ENCODE measurements around the gene INPP5A.
"Not testable (repeated sequence)": the region's sequence is repeated elsewhere in the genome, so short reads cannot be mapped to it uniquely, and the experiment has no call there.

The INPP5A gene

GRCh38 chr10:132565516-132566209, 28.1 kb downstream of the INPP5A start:
- DNase-seq = no peak

- no peak for DNase-seq
Measured at GRCh38 chr10:132566892-132567291, 29.3 kb downstream of the INPP5A start.

DNA sequence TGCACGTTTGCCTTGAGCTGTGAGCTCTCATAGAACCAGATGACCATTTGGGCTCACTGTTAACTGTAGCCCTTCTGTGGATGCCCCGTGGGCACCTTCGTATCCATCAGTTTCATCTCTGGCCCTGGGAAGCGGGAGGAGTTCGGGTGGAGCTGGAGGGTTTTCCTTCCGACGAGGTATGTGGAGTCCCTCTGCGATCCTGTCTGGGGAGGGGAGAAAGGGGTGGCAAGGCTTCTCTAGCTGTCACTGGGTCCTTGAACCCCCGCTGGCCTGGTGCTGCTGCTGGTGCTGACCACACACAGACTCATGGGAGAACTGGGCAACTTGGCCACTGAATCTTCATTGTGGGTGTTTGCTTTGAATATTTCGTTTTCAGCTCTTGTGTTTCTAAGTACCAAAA, 32.7 kb downstream of the INPP5A start:
- DNase-seq = no peak

GRCh38 chr10:132570771-132571649, 33.4 kb downstream of the INPP5A start:
- DNase-seq = no peak

DNA sequence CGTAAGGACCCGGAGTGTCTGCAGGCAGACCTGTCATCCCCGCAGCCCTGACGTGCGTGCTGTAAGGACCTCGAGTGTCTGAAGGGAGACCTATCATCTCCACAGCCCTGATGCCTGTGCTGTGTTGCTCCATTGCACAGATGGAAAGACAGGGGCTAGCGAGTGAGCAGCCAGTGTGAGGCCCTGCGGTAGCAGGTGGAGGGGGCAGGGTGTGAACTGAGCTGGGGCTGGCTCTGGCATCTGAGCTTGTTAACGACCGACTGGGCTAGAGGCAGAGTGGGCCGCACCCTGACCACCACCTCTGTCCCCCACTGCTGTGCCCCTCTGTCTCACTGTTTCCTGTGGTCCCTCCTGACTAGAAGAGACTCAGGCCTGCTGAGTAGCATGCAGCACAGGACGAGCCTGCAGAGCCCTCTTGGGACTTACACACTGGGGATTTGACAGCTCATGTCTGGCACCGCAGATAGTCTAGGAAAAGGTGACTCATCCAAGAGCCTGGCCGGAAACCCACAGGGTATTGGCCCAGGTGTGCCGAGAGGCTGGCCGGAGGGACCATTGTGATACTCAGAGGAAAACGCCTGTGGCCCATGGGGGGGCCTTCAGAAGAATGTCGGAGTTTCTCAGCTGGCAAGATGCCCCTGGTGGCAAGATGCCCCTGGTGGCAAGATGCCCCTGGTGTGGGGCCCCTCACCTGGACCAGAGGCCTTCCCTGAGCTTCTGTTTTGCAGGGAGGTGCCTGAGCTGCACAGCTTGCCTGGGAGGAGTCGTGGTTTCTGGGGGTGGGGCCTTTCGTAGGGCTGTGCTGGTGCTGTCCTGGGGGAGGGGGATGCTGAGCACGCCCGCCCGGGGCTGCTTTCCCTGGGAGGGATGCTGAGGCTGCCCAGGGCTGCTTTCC, 34.3 kb downstream of the INPP5A start:
- DNase-seq = peak; percentile 71 to 82

- no peak for DNase-seq
Measured at GRCh38 chr10:132572545-132572937, 35.0 kb downstream of the INPP5A start.

GRCh38 chr10:132572946-132573345, 35.4 kb downstream of the INPP5A start:
- not testable (repeated sequence) for DNase-seq

DNA sequence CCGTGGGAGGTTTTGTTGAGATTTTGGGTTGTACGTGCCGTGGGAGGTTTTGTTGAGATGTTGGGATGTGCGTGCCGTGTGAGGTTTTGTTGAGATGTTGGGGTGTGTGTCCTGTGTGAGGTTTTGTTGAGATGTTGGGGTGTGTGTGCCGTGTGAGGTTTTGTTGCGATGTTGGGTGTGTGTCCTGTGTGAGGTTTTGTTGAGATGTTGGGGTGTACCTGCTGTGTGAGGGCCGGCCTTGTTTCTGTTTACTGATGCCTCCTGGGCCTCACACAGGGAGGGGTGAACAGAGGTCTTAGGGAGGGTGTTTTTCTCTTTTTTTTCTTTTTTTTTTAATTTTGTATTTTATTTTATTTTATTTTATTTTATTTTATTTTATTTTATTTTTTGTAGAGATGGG, 36.7 kb downstream of the INPP5A start:
- no peak for DNase-seq

DNA sequence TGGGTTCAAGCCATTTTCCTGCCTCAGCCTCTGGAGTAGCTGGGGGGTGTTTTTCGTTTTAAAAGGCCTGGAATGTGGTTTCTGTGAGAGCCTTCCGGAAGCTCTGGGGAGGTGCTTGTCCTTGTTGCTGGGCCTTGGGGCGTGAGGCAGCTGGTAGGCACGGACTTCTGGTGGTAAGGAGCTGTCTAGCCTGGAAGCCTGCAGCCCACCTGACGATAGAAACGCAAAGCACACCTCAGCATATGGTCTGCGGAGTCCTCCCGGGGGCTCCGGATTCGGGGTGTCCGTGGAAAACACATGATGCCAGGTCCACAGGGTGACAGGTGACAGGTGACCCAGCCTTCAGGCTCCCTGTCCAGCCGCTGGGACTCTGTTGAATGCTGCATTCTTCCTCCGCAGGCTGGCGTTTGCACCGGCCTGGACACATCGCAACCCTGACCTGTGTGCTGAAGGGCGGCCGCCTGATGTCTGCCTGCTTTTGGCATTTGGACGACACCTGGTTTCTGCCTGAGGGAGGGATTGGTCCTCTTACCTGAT, 37.3 kb downstream of the INPP5A start:
- no peak for DNase-seq

DNA sequence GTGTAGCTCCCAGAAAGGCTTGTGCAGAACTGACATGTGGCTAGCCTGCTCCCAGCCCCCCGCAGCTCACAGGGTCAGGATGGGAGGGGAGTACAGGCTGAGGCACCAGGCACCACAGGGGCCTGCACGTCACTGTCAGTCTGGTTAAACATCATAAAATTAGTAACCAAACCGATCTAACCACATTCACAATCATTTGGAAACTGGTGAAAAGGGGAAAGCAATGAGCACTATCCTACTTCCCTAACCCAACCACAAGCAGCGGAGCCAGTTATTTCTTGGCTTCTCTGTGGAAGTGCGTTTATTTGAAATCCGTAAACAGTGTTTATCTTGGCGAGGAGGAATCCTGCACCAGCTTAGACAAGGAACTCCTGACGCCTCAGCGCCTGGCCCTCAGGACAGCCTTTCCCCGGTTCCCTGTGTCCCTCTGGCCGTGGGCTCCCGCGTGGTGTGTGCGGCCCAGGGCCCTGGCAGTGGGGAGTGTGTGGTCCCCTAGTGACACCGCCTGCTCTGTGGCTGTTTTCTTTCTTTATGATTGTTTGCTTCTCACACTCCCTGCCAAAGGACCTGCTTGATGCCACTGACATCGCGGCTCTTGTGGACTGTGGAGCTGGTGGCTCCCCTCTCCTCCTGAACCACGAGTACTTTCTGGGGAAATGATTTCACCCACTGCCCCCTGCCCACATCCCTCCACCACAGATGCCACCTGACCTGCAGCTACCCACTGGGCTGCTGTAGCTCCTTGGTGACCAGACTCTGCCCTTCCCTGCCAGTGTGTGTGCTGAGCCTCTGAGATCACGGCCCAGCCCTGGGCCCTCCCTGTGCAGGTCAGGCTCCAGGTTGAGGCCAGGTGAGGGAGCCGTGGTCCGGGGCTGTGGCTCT, 38.0 kb downstream of the INPP5A start:
- DNase-seq = peak; percentile 43 to 50

DNA sequence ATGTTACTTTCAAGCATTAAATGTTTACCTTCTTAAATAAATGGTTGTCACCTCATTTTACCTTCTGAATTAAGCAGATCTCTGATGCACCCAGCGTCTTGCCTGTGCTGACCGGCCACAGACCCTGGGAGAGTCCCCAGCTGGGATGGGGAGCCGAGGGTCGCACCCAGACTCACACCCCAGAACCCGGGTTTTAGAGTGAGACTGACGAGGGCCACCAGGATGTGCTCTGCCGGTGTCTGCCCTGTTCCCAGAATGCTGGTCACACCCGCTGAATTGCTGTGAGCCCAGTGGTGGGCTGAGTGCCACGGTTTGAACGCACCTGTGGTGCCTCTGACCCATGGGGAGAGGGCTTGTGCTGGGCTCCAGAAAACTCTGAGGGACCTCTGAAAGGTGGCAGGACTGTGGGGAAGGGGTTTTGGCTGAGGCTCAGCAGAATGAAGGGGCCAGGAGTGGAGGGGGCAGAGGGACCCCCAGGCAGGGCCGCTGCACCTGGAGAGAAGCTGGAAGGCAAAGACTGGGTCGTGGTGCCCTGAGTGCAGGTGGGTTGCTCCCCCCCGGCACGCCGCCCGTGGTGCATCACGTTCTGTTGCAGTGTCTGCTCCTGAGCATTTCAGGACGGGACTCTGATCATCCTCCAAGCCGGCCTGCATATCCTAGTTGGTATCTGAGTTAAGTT, 39.2 kb downstream of the INPP5A start:
- no peak for DNase-seq

DNA sequence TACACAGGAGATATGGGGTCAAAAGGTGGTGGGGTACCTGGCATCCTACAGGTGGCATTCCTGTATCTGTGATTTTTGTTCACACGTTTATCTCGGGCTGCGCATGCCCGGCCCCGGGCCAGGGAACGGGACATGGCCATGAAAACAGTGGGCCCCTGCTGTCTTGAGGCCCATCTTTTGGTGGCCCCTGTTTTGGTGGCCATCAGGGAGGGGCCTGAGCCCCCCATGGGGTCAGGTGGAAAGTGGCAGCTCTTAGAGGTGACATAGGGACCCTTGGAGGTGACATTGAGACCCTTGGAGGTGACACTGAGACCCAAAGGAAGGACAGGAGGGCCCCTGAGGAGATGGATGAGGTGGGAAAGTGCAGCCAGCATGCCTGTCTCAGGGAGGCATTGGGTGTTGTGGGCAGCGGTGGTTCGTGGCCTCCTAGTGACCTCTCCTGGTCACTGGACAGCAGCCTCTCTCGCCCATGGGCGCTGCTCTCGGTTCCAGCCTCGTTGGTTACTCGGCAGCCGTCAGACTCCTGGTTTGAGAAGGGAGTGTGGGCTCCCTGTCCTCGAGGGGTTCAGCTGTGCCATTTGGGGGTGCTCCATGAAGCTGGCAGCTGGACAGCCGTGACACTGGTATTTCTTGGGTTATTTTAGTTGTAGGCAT, 39.9 kb downstream of the INPP5A start:
- no peak for DNase-seq

DNA sequence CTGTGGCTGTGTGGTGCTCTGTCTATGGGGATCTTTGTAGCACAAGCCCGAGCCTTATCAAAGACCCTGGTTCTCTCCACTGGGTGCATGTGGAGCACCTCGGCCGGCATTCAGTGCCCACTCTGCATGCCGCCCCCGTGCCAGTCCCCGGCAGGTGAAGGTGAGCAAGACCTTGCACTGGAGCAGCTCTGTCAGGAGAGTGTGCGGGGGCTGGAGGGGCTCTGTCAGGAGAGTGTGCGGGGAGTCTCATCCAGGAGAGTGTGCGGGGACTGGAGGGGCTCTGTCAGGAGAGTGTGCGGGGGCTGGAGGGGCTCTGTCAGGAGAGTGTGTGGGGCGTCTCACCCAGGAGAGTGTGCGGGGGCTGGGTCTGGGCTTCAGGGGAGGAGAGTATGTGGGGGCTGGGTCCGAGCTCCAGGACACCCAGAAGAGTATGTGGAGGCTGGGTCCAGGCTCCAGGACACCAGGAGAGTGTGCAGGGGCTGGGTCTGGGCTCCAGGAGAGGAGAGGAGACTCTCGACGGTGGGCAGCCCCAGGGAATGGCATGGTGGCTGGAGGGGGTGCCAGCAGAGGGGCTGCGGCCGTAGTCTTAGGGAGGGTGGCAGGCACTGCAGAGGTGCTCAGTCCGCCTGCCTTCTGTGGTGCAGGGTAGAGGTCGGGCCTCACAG, 40.8 kb downstream of the INPP5A start:
- DNase-seq = no peak

GRCh38 chr10:132579027-132579859, 41.7 kb downstream of the INPP5A start:
- no peak for DNase-seq

- DNase-seq = no peak
Measured at GRCh38 chr10:132580143-132580542, 42.6 kb downstream of the INPP5A start.

- no peak for DNase-seq
Measured at GRCh38 chr10:132580617-132581016, 43.0 kb downstream of the INPP5A start.

GRCh38 chr10:132582137-132582536, 44.5 kb downstream of the INPP5A start:
- DNase-seq = no peak

DNA sequence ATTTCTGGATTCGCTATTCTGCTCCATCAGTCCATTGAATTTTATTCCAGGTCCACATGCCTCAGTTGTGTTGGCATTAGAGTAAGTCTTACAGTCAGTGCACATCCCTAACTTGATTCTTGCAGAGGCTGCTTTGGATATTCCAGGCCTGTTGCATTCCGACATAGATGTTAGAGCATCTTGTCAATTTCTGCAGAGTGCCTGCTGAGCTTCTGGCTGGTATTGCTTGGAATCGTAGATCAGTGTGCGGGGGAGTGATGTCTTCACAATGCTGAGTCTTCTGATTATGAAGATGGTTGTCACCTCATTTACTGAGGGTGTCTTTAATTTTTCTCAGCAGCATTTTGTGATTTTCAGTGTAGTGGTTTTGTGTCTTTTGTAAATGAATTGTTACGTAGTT, 45.2 kb downstream of the INPP5A start:
- no peak for DNase-seq

GRCh38 chr10:132583456-132583855, 45.9 kb downstream of the INPP5A start:
- DNase-seq = no peak

Measured in activated CD4-positive, alpha-beta T cell treated with anti-CD3 and anti-CD28 coated beads, Interleukin-2, amount 50 U/mL, for 48 hours (primary cell).